HCT116 (cell line): Measurements from ENCODE around the gene GATC. TPM values are rescaled to one million over a fixed set of nuclear protein-coding genes. Genes with fewer than 3 reads are reported as not detected.

Experiments used
- ATAC-seq: fragments of 200-7000 bp; cut with Tn5 transposase; 2 replicates; pipeline ENCODE4 v1.9.1; 2020; ENCODE audit warnings: mild to moderate bottlenecking, moderate library complexity
- BruUV-seq: library from RNA; stranded (reverse); fragments of 400-500 nt; replicated peaks from 2 replicates; lab custom pipeline; 2021; lab: Mats Ljungman, UMichigan
- CTCF ChIA-PET: fragments of 300-600 bp; sonication (Branson Sonifier 250); formaldehyde crosslinking; loops from one replicate; lab custom pipeline; 2021; ENCODE audit warnings: antibody characterized with exemption; lab: Charles Lee
- POLR2A ChIA-PET: fragments of 300-600, 350-600 bp; sonication (Branson Sonifier 250); formaldehyde crosslinking; loops from one replicate; lab custom pipeline; 2021; ENCODE audit warnings: antibody characterized with exemption; lab: Charles Lee
- RAD21 ChIA-PET, 2 experiments: fragments of 300-600 bp; sonication (Branson Sonifier 250); formaldehyde crosslinking; loops; one replicate each; lab custom pipeline; 2023; ENCODE audit warnings: low total read pairs in 2 of 2; ENCODE audit not compliant: uncharacterized antibody in 2 of 2, unreplicated experiment in 2 of 2, low non-redundant PET in 1 of 2; lab: Charles Lee
- DNase-seq: peaks from one replicate; pipeline ENCODE4 v3.0.0-alpha.2; 2010; ENCODE audit warnings: low read depth, low spot score
- H2AFZ ChIP-seq: fragments of 200-600 bp; shearing (Covaris generic), sonication (generic); 2 replicates; pipeline ENCODE4 v1.6.1; 2017; ENCODE audit warnings: low read depth, mixed run types, mixed read lengths, antibody characterized with exemption, low read length; ENCODE audit not compliant: poor library complexity, severe bottlenecking
- H3K27ac ChIP-seq: 2 replicates; pipeline ENCODE4 v1.5.1; 2012; ENCODE audit warnings: low read depth, low read length
- H3K27me3 ChIP-seq: fragments of 200-600 bp; sonication (generic); 2 replicates; pipeline ENCODE4 v1.6.1; 2016; ENCODE audit warnings: mixed run types, low read length, mixed read lengths; ENCODE audit not compliant: insufficient read depth
- H3K36me3 ChIP-seq, 2 experiments: fragments of 200-500 bp in 1 of 2; fragments of 200-600 bp in 1 of 2; sonication (Bioruptor generic) in 1 of 2; sonication (generic) in 1 of 2; 2 replicates each; pipeline versions ENCODE4 v1.5.1 to v1.6.1; 2014 to 2016; ENCODE audit warnings: low read length in 2 of 2, inconsistent platforms in 1 of 2, mixed read lengths in 1 of 2, mixed run types in 1 of 2; ENCODE audit not compliant: insufficient read depth in 2 of 2, control insufficient read depth in 1 of 2
- H3K4me1 ChIP-seq, 2 experiments: fragments of 200-600 bp in 1 of 2; sonication (generic) in 1 of 2; 2 replicates each; pipeline versions ENCODE4 v1.5.1 to v1.6.1; 2012 to 2017; ENCODE audit warnings: low read length in 2 of 2, inconsistent platforms in 1 of 2, mild to moderate bottlenecking in 1 of 2, mixed read lengths in 1 of 2, mixed run types in 1 of 2, moderate library complexity in 1 of 2; ENCODE audit not compliant: insufficient read depth in 2 of 2, control insufficient read depth in 1 of 2
- H3K4me2 ChIP-seq: fragments of 200-600 bp; sonication (generic); 2 replicates; pipeline ENCODE4 v1.6.1; 2017; ENCODE audit warnings: mixed run types, low read length, mixed read lengths
- H3K4me3 ChIP-seq, 2 experiments: fragments of 200-600 bp in 1 of 2; sonication (generic) in 1 of 2; replicated peaks in 1 of 2; 2 replicates each; pipeline ENCODE4 v1.5.1; 2011 to 2016; ENCODE audit warnings: low read length in 2 of 2, control low read depth in 1 of 2, low read depth in 1 of 2, mild to moderate bottlenecking in 1 of 2, mixed read lengths in 1 of 2, mixed run types in 1 of 2
- H3K79me2 ChIP-seq: fragments of 200-600 bp; sonication (generic); 2 replicates; pipeline ENCODE4 v1.6.1; 2017; ENCODE audit warnings: mild to moderate bottlenecking, mixed run types, low read length, moderate library complexity, mixed read lengths; ENCODE audit not compliant: insufficient read depth
- H3K9ac ChIP-seq: fragments of 200-600 bp; sonication (generic); 2 replicates; pipeline ENCODE4 v1.6.1; 2016; ENCODE audit warnings: low read length, mixed read lengths
- H3K9me2 ChIP-seq: fragments of 200-600 bp; sonication (generic), shearing (Covaris generic); 2 replicates; pipeline ENCODE4 v1.6.1; 2017; ENCODE audit warnings: mixed run types, mild to moderate bottlenecking, moderate library complexity; ENCODE audit not compliant: insufficient read depth
- H3K9me3 ChIP-seq, 2 experiments: fragments of 200-500 bp in 1 of 2; fragments of 200-600 bp in 1 of 2; sonication (Bioruptor generic) in 1 of 2; sonication (generic) in 1 of 2; 2 replicates each; pipeline ENCODE4 v1.6.1; 2014 to 2017; ENCODE audit warnings: low read length in 2 of 2, mixed read lengths in 2 of 2, inconsistent platforms in 1 of 2, low read depth in 1 of 2, mild to moderate bottlenecking in 1 of 2, mixed run types in 1 of 2, moderate library complexity in 1 of 2; ENCODE audit not compliant: control insufficient read depth in 1 of 2, insufficient read depth in 1 of 2
- H4K20me1 ChIP-seq: fragments of 200-600 bp; sonication (generic), shearing (Covaris generic); 2 replicates; pipeline ENCODE4 v1.6.1; 2017; ENCODE audit warnings: mixed run types, mild to moderate bottlenecking, moderate library complexity; ENCODE audit not compliant: insufficient read depth
- CBX3 ChIP-seq: IDR thresholded peaks from 2 replicates; pipeline ENCODE4 v1.6.1; 2012; ENCODE audit warnings: low read depth
- EGR1 ChIP-seq: IDR thresholded peaks from 2 replicates; pipeline ENCODE4 v1.6.1; 2012; ENCODE audit warnings: low read depth
- ELF1 ChIP-seq: IDR thresholded peaks from 2 replicates; pipeline ENCODE4 v1.6.1; 2012; ENCODE audit warnings: low read depth, borderline replicate concordance
- EZH2phosphoT487 ChIP-seq: fragments of 200-600 bp; IDR thresholded peaks from 2 replicates; pipeline ENCODE4 v1.6.1; 2018; ENCODE audit warnings: antibody characterized with exemption, borderline replicate concordance
- FOSL1 ChIP-seq: IDR thresholded peaks from 2 replicates; pipeline ENCODE4 v1.6.1; 2012; ENCODE audit warnings: low read depth
- JUND ChIP-seq: IDR thresholded peaks from 2 replicates; pipeline ENCODE4 v1.6.1; 2012
- POLR2AphosphoS5 ChIP-seq: IDR thresholded peaks from 2 replicates; pipeline ENCODE4 v1.6.1; 2011; ENCODE audit warnings: mild to moderate bottlenecking, low read depth, low read length, moderate library complexity
- RAD21 ChIP-seq: IDR thresholded peaks from 2 replicates; pipeline ENCODE4 v1.6.1; 2012; ENCODE audit warnings: low read depth, mild to moderate bottlenecking
- SIN3A ChIP-seq: IDR thresholded peaks from 2 replicates; pipeline ENCODE4 v1.6.1; 2012; ENCODE audit warnings: low read depth
- SP1 ChIP-seq: IDR thresholded peaks from 2 replicates; pipeline ENCODE4 v1.6.1; 2012; ENCODE audit warnings: low read depth
- SRF ChIP-seq: IDR thresholded peaks from 2 replicates; pipeline ENCODE4 v1.6.1; 2012; ENCODE audit warnings: low read depth
- YY1 ChIP-seq: IDR thresholded peaks from 2 replicates; pipeline ENCODE4 v1.6.1; 2011; ENCODE audit warnings: low read length, low read depth, moderate library complexity, mild to moderate bottlenecking; ENCODE audit not compliant: insufficient replicate concordance; ENCODE audit errors: extremely low read depth
- ZFX ChIP-seq: fragments of 450-650 bp; IDR thresholded peaks from 2 replicates; pipeline ENCODE4 v1.6.1; 2017
- ZNF274 ChIP-seq: fragments of 200-500 bp; sonication (Bioruptor generic); IDR thresholded peaks from 2 replicates; pipeline ENCODE4 v1.6.1; 2014; ENCODE audit warnings: mild to moderate bottlenecking, low read depth, low read length, inconsistent platforms
- intact Hi-C: fragments of 100-400 bp; cut with micrococcal nuclease; formaldehyde crosslinking; loops from 2 replicates; pipeline ENCODE4 v1.10.0; 2022
- total RNA-seq: library from RNA; stranded (reverse); gene quantifications from one replicate; pipeline ENCODE4 v1.2.1, GENCODE V29; 2021; ENCODE audit not compliant: unreplicated experiment
- TF ChIP-seq, protein P1 (sequence below): IDR thresholded peaks from 2 replicates; pipeline ENCODE4 v1.6.1; 2012; ENCODE audit warnings: low read depth
- TF ChIP-seq, protein P2 (sequence below), 3 experiments: fragments of 200-600 bp in 1 of 3; sonication (generic) in 1 of 3; IDR thresholded peaks in 2 of 3; conservative IDR thresholded peaks in 1 of 3; 2 replicates each; pipeline ENCODE4 v1.5.1; 2012 to 2017; ENCODE audit warnings: low read depth in 2 of 3, low read length in 2 of 3, antibody characterized with exemption in 1 of 3, borderline replicate concordance in 1 of 3, control low read depth in 1 of 3, mild to moderate bottlenecking in 1 of 3, mixed read lengths in 1 of 3, mixed run types in 1 of 3, moderate library complexity in 1 of 3; ENCODE audit not compliant: insufficient read depth in 1 of 3
- TF ChIP-seq, protein P3 (sequence below): IDR thresholded peaks from 2 replicates; pipeline ENCODE4 v1.6.1; 2011; ENCODE audit warnings: mild to moderate bottlenecking, low read length, moderate library complexity; ENCODE audit not compliant: insufficient replicate concordance; ENCODE audit errors: extremely low read depth
- TF ChIP-seq, protein P4 (sequence below): IDR thresholded peaks from 2 replicates; pipeline ENCODE4 v1.6.1; 2012
- TF ChIP-seq, protein P5 (sequence below): IDR thresholded peaks from 2 replicates; pipeline ENCODE4 v1.6.1; 2012

GATC gene
- total RNA-seq, 1 experiment from 2014 or later = 48.7 TPM

DNA sequence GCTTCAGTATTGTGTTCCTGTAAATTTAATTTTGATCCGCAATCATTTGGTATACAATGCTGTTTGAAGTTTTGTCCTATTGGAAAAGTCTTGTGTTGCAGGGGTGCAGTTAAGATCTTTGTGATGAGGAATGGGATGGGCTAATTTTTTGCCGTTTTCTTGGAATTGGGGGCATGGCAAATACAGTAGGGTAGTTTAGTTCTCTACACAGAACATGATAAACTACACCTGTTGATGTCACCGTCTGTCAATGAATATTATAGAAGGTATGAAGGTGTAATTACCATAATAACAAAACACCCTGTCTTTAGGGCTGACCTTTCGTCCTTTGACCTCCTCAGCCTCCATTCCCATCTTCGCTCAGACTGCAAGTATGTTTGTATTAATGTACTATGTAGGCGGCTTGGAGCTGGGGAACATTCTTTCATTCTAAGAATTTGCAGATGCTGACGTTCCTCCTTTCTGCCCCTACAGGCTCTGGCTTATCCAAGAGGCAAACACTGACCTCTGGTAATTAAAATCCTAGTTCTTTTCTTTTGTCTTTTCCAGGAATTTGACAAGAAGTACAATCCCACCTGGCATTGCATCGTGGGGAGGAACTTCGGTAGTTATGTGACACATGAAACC is 51.4 kb downstream of the GATC start:
- peak overlapping the region; percentile 81; the same call in 1 of the 2 replicates for H3K9ac ChIP-seq
- peaks cover 10 to 16% of the 10 kb centered on the region in 2 experiments; a peak in 2 of 4 replicates for H3K36me3 ChIP-seq
- H4K20me1 ChIP-seq = peaks cover 3% of the 10 kb centered on the region; the same call in 1 of the 2 replicates
- no peak for ATAC-seq
- H3K4me2 ChIP-seq = peak overlapping the region; percentile 85
- BruUV-seq = no TSS peak
- TF ChIP-seq, protein P1, sequence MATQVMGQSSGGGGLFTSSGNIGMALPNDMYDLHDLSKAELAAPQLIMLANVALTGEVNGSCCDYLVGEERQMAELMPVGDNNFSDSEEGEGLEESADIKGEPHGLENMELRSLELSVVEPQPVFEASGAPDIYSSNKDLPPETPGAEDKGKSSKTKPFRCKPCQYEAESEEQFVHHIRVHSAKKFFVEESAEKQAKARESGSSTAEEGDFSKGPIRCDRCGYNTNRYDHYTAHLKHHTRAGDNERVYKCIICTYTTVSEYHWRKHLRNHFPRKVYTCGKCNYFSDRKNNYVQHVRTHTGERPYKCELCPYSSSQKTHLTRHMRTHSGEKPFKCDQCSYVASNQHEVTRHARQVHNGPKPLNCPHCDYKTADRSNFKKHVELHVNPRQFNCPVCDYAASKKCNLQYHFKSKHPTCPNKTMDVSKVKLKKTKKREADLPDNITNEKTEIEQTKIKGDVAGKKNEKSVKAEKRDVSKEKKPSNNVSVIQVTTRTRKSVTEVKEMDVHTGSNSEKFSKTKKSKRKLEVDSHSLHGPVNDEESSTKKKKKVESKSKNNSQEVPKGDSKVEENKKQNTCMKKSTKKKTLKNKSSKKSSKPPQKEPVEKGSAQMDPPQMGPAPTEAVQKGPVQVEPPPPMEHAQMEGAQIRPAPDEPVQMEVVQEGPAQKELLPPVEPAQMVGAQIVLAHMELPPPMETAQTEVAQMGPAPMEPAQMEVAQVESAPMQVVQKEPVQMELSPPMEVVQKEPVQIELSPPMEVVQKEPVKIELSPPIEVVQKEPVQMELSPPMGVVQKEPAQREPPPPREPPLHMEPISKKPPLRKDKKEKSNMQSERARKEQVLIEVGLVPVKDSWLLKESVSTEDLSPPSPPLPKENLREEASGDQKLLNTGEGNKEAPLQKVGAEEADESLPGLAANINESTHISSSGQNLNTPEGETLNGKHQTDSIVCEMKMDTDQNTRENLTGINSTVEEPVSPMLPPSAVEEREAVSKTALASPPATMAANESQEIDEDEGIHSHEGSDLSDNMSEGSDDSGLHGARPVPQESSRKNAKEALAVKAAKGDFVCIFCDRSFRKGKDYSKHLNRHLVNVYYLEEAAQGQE = no peak
- TF ChIP-seq CBX3 (no peak), POLR2AphosphoS5 (no peak), SP1 (no peak), FOSL1 (no peak), JUND (no peak), ZNF274 (no peak), EZH2phosphoT487 (no peak), ZFX (no peak), YY1 (no peak), SRF (no peak), ELF1 (no peak), EGR1 (no peak), SIN3A (no peak), RAD21 (no peak)
- TF ChIP-seq, protein P2, sequence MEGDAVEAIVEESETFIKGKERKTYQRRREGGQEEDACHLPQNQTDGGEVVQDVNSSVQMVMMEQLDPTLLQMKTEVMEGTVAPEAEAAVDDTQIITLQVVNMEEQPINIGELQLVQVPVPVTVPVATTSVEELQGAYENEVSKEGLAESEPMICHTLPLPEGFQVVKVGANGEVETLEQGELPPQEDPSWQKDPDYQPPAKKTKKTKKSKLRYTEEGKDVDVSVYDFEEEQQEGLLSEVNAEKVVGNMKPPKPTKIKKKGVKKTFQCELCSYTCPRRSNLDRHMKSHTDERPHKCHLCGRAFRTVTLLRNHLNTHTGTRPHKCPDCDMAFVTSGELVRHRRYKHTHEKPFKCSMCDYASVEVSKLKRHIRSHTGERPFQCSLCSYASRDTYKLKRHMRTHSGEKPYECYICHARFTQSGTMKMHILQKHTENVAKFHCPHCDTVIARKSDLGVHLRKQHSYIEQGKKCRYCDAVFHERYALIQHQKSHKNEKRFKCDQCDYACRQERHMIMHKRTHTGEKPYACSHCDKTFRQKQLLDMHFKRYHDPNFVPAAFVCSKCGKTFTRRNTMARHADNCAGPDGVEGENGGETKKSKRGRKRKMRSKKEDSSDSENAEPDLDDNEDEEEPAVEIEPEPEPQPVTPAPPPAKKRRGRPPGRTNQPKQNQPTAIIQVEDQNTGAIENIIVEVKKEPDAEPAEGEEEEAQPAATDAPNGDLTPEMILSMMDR (IDR thresholded peaks at IDR 0.05 in 2 of 3, conservative IDR thresholded peaks at IDR 0.05 in 1 of 3; ENCODE audit: borderline replicate concordance in 1 of 3, insufficient read depth in 1 of 3, low read depth in 2 of 3, low read length in 2 of 3) = no peak
- TF ChIP-seq, protein P3, sequence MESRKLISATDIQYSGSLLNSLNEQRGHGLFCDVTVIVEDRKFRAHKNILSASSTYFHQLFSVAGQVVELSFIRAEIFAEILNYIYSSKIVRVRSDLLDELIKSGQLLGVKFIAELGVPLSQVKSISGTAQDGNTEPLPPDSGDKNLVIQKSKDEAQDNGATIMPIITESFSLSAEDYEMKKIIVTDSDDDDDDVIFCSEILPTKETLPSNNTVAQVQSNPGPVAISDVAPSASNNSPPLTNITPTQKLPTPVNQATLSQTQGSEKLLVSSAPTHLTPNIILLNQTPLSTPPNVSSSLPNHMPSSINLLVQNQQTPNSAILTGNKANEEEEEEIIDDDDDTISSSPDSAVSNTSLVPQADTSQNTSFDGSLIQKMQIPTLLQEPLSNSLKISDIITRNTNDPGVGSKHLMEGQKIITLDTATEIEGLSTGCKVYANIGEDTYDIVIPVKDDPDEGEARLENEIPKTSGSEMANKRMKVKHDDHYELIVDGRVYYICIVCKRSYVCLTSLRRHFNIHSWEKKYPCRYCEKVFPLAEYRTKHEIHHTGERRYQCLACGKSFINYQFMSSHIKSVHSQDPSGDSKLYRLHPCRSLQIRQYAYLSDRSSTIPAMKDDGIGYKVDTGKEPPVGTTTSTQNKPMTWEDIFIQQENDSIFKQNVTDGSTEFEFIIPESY = no peak
- TF ChIP-seq, protein P4, sequence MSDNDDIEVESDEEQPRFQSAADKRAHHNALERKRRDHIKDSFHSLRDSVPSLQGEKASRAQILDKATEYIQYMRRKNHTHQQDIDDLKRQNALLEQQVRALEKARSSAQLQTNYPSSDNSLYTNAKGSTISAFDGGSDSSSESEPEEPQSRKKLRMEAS = no peak
- TF ChIP-seq, protein P5, sequence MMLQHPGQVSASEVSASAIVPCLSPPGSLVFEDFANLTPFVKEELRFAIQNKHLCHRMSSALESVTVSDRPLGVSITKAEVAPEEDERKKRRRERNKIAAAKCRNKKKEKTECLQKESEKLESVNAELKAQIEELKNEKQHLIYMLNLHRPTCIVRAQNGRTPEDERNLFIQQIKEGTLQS = no peak
- TF ChIP-seq, all 23 proteins: peak for 0
- intact Hi-C loops = no loop called here
- peak overlapping the region; percentile 93 for H3K4me3 ChIP-seq
- peaks cover 31% of the 10 kb centered on the region for H3K79me2 ChIP-seq
- no peaks in the 10 kb centered on the region for H3K27me3 ChIP-seq
- ChIA-PET POLR2A (interaction anchor here (1.6 to 2.2 kb wide), 4 partner anchors 8 to 206 kb away, joined by 3 to 12 read pairs (median 7); partner anchors contain the start of genes RNU4-2 and SRSF9), RAD21 (no interaction called here), CTCF (no interaction called here)
- peaks cover 9 to 16% of the 10 kb centered on the region in 2 experiments; a peak in 2 of 4 replicates for H3K4me1 ChIP-seq
- H3K9me3 ChIP-seq = no peaks in the 10 kb centered on the region
- no peak overlapping the region for H2AFZ ChIP-seq
- no peak overlapping the region for H3K27ac ChIP-seq
- DNase-seq = no peak
- no peaks in the 10 kb centered on the region for H3K9me2 ChIP-seq
